Measurements from ENCODE around the gene ULK4.

ULK4 gene

DNA sequence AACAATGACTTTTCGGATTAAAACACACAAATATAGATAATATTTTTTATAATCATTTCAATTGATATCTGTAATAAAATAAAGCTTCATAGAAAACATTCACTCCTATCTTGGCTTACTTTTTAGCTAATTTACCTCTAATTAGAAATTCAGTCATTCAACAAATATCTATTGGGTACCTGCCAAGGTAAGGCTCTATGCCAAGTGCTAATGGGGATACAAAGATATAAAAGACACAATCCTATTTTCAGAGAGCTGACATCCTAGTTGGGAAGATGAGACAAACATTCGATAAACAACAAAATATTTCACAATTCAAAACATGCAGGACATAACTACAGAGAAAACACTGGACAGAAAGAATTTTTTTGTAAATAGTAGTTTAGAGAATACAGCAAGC is 63.3 kb downstream of the ULK4 start (continued):
- TF ChIP-seq, protein P1, sequence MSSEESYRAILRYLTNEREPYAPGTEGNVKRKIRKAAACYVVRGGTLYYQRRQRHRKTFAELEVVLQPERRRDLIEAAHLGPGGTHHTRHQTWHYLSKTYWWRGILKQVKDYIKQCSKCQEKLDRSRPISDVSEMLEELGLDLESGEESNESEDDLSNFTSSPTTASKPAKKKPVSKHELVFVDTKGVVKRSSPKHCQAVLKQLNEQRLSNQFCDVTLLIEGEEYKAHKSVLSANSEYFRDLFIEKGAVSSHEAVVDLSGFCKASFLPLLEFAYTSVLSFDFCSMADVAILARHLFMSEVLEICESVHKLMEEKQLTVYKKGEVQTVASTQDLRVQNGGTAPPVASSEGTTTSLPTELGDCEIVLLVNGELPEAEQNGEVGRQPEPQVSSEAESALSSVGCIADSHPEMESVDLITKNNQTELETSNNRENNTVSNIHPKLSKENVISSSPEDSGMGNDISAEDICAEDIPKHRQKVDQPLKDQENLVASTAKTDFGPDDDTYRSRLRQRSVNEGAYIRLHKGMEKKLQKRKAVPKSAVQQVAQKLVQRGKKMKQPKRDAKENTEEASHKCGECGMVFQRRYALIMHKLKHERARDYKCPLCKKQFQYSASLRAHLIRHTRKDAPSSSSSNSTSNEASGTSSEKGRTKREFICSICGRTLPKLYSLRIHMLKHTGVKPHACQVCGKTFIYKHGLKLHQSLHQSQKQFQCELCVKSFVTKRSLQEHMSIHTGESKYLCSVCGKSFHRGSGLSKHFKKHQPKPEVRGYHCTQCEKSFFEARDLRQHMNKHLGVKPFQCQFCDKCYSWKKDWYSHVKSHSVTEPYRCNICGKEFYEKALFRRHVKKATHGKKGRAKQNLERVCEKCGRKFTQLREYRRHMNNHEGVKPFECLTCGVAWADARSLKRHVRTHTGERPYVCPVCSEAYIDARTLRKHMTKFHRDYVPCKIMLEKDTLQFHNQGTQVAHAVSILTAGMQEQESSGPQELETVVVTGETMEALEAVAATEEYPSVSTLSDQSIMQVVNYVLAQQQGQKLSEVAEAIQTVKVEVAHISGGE (tag by site-specific recombination; conservative IDR thresholded peaks at IDR 0.05; ENCODE audit: low read depth): no peak
- TF ChIP-seq ZNF24 (tag by site-specific recombination; IDR thresholded peaks at IDR 0.05) (no peak), ZNF426 (tag by site-specific recombination; IDR thresholded peaks at IDR 0.05) (no peak), HOXD13 (CRISPR knock-in tag; IDR thresholded peaks at IDR 0.05; ENCODE audit: borderline replicate concordance) (no peak), ZNF2 (tag by site-specific recombination; IDR thresholded peaks at IDR 0.05) (no peak), ZNF239 (tag by site-specific recombination; IDR thresholded peaks at IDR 0.05) (no peak)

DNA sequence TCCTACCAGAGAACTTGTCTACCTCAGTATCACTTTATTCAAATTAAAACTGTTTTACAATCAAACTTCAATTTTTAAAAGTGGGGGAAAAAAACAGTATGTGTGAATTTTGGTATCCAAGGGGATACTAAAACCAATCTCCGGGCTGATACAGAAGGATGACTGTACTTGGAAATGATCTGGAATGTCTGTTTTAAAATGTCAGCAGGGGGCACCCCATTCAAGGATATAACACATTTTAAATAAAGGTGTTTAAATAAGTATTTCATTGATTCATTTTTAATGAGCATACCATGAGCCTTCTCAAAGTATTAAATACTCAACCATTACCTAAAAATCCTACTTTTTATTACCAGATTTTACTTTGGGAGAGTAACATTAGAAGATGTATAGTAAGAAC is 67.9 kb downstream of the ULK4 start:
- no peak overlapping the region for H3K4me3 ChIP-seq (ENCODE audit: low read depth, low read length)
- CTCF ChIA-PET: interaction anchor here (0.7 to 2.4 kb wide), 4 partner anchors 205 to 550 kb away, joined by 4 to 20 read pairs (median 6); no protein-coding TSS in a partner anchor
- H3K36me3 ChIP-seq (ENCODE audit: control insufficient read depth in 2 of 2, insufficient read depth in 1 of 2, low read length in 2 of 2): no peaks in the 10 kb centered on the region
- POLR2A ChIA-PET: no interaction called here
- no peaks in the 10 kb centered on the region for H3K9me3 ChIP-seq (ENCODE audit: control insufficient read depth, insufficient read depth, low read depth, low read length)
- no peak overlapping the region for H3K27ac ChIP-seq (ENCODE audit: extremely low read depth, low read depth, low read length)
- no peaks in the 10 kb centered on the region for H3K4me1 ChIP-seq (ENCODE audit: control insufficient read depth, insufficient read depth, low read length)
- TF ChIP-seq ZNF600 (tag by site-specific recombination; IDR thresholded peaks at IDR 0.05) (no peak), ZNF654 (tag by site-specific recombination; IDR thresholded peaks at IDR 0.05; ENCODE audit: low read depth) (peak; percentile 62)

DNA sequence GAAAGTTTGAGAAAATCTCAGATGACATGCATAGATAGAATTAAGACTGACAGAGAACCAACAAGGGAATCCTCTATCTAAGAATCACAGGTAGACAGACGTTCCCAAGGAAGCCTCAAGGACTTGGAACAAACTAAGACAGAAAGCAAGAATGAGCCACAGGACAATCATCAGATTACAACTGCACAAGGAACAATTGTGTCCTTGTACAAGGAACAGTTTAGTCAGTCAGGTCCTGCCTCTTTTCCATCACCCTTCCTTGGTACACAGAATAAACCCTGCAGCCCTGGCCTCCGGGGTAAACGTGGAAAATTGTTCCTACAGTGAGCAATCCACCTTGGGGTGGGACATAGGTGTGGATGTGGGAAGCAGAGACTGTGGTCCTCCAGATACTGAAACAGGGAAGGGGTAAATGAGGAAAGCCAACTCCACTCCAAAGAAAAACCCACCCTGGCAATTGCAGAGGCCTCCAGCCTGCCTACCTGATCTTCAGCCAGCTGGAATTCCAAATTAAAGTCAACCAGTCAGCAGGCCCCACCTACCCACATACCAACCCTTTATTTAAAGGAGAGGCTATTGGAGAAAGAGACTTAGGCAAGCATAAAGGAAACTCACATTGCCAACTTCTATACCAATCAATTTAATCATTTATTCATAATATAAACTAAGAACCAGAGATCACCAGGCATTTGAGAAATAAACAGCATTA is 73.4 kb downstream of the ULK4 start:
- Histone ChIP-seq H3K4me3 (ENCODE audit: low read depth, low read length) (no peak overlapping the region), H3K4me1 (ENCODE audit: control insufficient read depth, insufficient read depth, low read length) (no peaks in the 10 kb centered on the region), H3K9me3 (ENCODE audit: control insufficient read depth, insufficient read depth, low read depth, low read length) (no peaks in the 10 kb centered on the region), H3K36me3 (ENCODE audit: control insufficient read depth in 2 of 2, insufficient read depth in 1 of 2, low read length in 2 of 2) (no peaks in the 10 kb centered on the region), H3K27ac (ENCODE audit: extremely low read depth, low read depth, low read length) (no peak overlapping the region)
- CTCF ChIA-PET: interaction anchor here (1.6 kb wide), 1 partner anchor 211 kb away, joined by 6 read pairs; no protein-coding TSS in a partner anchor
- POLR2A ChIA-PET: interaction anchor here (0.5 kb wide), 1 partner anchor 223 kb away, joined by 6 read pairs; no protein-coding TSS in a partner anchor
- TF ChIP-seq ZNF549 (tag by site-specific recombination; IDR thresholded peaks at IDR 0.05) (no peak), ZBTB21 (tag by site-specific recombination; IDR thresholded peaks at IDR 0.05) (no peak), ZNF548 (tag by site-specific recombination; IDR thresholded peaks at IDR 0.05) (no peak), ZNF114 (tag by site-specific recombination; IDR thresholded peaks at IDR 0.05) (no peak), ZNF311 (tag by site-specific recombination; IDR thresholded peaks at IDR 0.05; ENCODE audit: borderline replicate concordance) (no peak), ZNF394 (tag by site-specific recombination; IDR thresholded peaks at IDR 0.05; ENCODE audit: borderline replicate concordance) (no peak), ZNF558 (tag by site-specific recombination; IDR thresholded peaks at IDR 0.05) (no peak), ZNF792 (tag by site-specific recombination; IDR thresholded peaks at IDR 0.05) (no peak), ZNF10 (tag by site-specific recombination; IDR thresholded peaks at IDR 0.05) (no peak)
- TF ChIP-seq, protein P2, sequence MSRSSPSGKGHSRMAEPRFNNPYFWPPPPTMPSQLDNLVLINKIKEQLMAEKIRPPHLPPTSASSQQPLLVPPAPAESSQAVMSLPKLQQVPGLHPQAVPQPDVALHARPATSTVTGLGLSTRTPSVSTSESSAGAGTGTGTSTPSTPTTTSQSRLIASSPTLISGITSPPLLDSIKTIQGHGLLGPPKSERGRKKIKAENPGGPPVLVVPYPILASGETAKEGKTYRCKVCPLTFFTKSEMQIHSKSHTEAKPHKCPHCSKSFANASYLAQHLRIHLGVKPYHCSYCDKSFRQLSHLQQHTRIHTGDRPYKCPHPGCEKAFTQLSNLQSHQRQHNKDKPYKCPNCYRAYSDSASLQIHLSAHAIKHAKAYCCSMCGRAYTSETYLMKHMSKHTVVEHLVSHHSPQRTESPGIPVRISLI (tag by site-specific recombination; IDR thresholded peaks at IDR 0.05): no peak
- TF ChIP-seq, protein P3, sequence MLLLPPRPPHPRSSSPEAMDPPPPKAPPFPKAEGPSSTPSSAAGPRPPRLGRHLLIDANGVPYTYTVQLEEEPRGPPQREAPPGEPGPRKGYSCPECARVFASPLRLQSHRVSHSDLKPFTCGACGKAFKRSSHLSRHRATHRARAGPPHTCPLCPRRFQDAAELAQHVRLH (tag by site-specific recombination; IDR thresholded peaks at IDR 0.05): no peak
